Uterus (tissue), 4 donors: Measurements from ENCODE around the gene SHISA9. TPM values are rescaled to one million over a fixed set of nuclear protein-coding genes. Genes with fewer than 3 reads are reported as not detected.

ENCODE experiments used
- DNase-seq, 2 donors: peaks; one replicate each; pipeline ENCODE4 v3.0.0-alpha.2; 2019 to 2020
- H3K27ac ChIP-seq, 2 donors: fragments of 200-600 bp; sonication (generic); 1 replicate in 1 of 2; 2 replicates in 1 of 2; pipeline ENCODE4 v1.5.1; 2016 to 2018
- H3K27me3 ChIP-seq, 2 donors: fragments of 200-600 bp; sonication (generic); one replicate each; pipeline ENCODE4 v1.5.1; 2018 to 2019; ENCODE audit warnings: control low read depth in 1 of 2
- H3K36me3 ChIP-seq, 2 donors: fragments of 200-600 bp; sonication (generic); one replicate each; pipeline ENCODE4 v1.5.1; 2019; ENCODE audit warnings: control low read depth in 1 of 2
- H3K4me1 ChIP-seq, 2 donors: fragments of 200-600 bp; sonication (generic); one replicate each; pipeline ENCODE4 v1.5.1; 2018 to 2019; ENCODE audit warnings: control low read depth in 1 of 2
- H3K4me3 ChIP-seq, 2 donors: fragments of 200-600 bp; sonication (generic); 1 replicate in 1 of 2; 2 replicates in 1 of 2; pipeline ENCODE4 v1.5.1; 2018 to 2019; ENCODE audit warnings: mild to moderate bottlenecking in 1 of 2
- H3K9me3 ChIP-seq, 2 donors: fragments of 200-600 bp; sonication (generic); one replicate each; pipeline ENCODE4 v1.5.1; 2019; ENCODE audit warnings: control low read depth in 1 of 2
- CTCF ChIP-seq, 4 experiments: fragments of 200-600 bp in 2 of 4; fragments of 450-650 bp in 2 of 4; sonication (generic) in 2 of 4; IDR thresholded peaks; one replicate each; pipeline ENCODE4 v1.5.1; 2016 to 2019; ENCODE audit warnings: antibody characterized with exemption in 4 of 4, mild to moderate bottlenecking in 2 of 4, moderate library complexity in 1 of 4
- POLR2A ChIP-seq, 2 donors: fragments of 450-650 bp; IDR thresholded peaks; one replicate each; pipeline ENCODE4 v1.6.1; 2016; ENCODE audit warnings: antibody characterized with exemption in 2 of 2, mild to moderate bottlenecking in 1 of 2, moderate library complexity in 1 of 2
- intact Hi-C: fragments of 100-400 bp; cut with DNase I; formaldehyde crosslinking; loops from one replicate; pipeline ENCODE4 v1.15.1; 2023; ENCODE audit warnings: low total_unique reads
- total RNA-seq, 4 donors: library from RNA; depleted of rRNA in 3 of 4; stranded (reverse); fragments of >200 nt in 3 of 4; gene quantifications; one replicate each; pipeline versions ENCODE4 v1.1.0 to v1.2.4, GENCODE V29; 2014 to 2023
- donor health status: DM: yes; HTN: yes; CAD: no.

The SHISA9 gene
- total RNA-seq, 4 donors from 2014 or later = 0.27 TPM; not detected in 3

GRCh38 chr16:13194766-13195165 is 293.4 kb downstream of the SHISA9 start:
- no peak for TF ChIP-seq CTCF (IDR thresholded peaks at IDR 0.05)
- H3K36me3 ChIP-seq = no peaks in the 10 kb centered on the region
- no peak for DNase-seq
- H3K9me3 ChIP-seq = no peaks in the 10 kb centered on the region
- intact Hi-C loops = no loop called here
- H3K4me3 ChIP-seq = no peak overlapping the region
- no peak overlapping the region for H3K27ac ChIP-seq
- no peaks in the 10 kb centered on the region for H3K27me3 ChIP-seq
- H3K4me1 ChIP-seq = no peaks in the 10 kb centered on the region

GRCh38 chr16:13203725-13204124 is 302.3 kb downstream of the SHISA9 start:
- Histone ChIP-seq H3K27ac (no peak overlapping the region), H3K9me3 (no peaks in the 10 kb centered on the region), H3K27me3 (no peaks in the 10 kb centered on the region), H3K4me1 (no peaks in the 10 kb centered on the region), H3K4me3 (no peak overlapping the region), H3K36me3 (no peaks in the 10 kb centered on the region)
- intact Hi-C loops = no loop called here
- no peak for DNase-seq
- TF ChIP-seq CTCF (IDR thresholded peaks at IDR 0.05) = no peak
- no peak for TF ChIP-seq POLR2A (IDR thresholded peaks at IDR 0.05)

GRCh38 chr16:13205352-13205751 is 304.0 kb downstream of the SHISA9 start:
- no peaks in the 10 kb centered on the region for H3K36me3 ChIP-seq
- H3K27ac ChIP-seq = no peak overlapping the region
- TF ChIP-seq POLR2A (IDR thresholded peaks at IDR 0.05) (no peak), CTCF (IDR thresholded peaks at IDR 0.05) (no peak)
- no peak overlapping the region for H3K4me3 ChIP-seq
- no peaks in the 10 kb centered on the region for H3K4me1 ChIP-seq
- intact Hi-C loops = no loop called here
- DNase-seq = no peak
- no peaks in the 10 kb centered on the region for H3K27me3 ChIP-seq
- no peaks in the 10 kb centered on the region for H3K9me3 ChIP-seq

- no peak for TF ChIP-seq POLR2A (IDR thresholded peaks at IDR 0.05)
- Histone ChIP-seq H3K4me1 (no peaks in the 10 kb centered on the region), H3K9me3 (no peaks in the 10 kb centered on the region), H3K36me3 (no peaks in the 10 kb centered on the region), H3K27ac (no peak overlapping the region), H3K4me3 (no peak overlapping the region), H3K27me3 (no peaks in the 10 kb centered on the region)
- intact Hi-C loops = no loop called here
- DNase-seq = no peak
These were observed 305.2 kb downstream of the SHISA9 start for GRCh38 chr16:13206606-13207005.

- intact Hi-C loops = no loop called here
- H3K27me3 ChIP-seq = no peaks in the 10 kb centered on the region
- no peak overlapping the region for H3K4me3 ChIP-seq
- no peaks in the 10 kb centered on the region for H3K4me1 ChIP-seq
- H3K36me3 ChIP-seq = no peaks in the 10 kb centered on the region
- TF ChIP-seq POLR2A (IDR thresholded peaks at IDR 0.05) = no peak
- TF ChIP-seq CTCF (IDR thresholded peaks at IDR 0.05) = no peak
- no peak overlapping the region for H3K27ac ChIP-seq
- no peaks in the 10 kb centered on the region for H3K9me3 ChIP-seq
- DNase-seq = no peak
These were observed 305.8 kb downstream of the SHISA9 start for GRCh38 chr16:13207151-13207550.

- no peak for DNase-seq
- no peak for TF ChIP-seq CTCF (IDR thresholded peaks at IDR 0.05)
- no peak for TF ChIP-seq POLR2A (IDR thresholded peaks at IDR 0.05)
- H3K4me3 ChIP-seq = no peak overlapping the region
- H3K36me3 ChIP-seq = no peaks in the 10 kb centered on the region
- no peaks in the 10 kb centered on the region for H3K9me3 ChIP-seq
- intact Hi-C loops = no loop called here
- no peaks in the 10 kb centered on the region for H3K4me1 ChIP-seq
- no peak overlapping the region for H3K27ac ChIP-seq
- no peaks in the 10 kb centered on the region for H3K27me3 ChIP-seq
These were observed 322.3 kb downstream of the SHISA9 start for GRCh38 chr16:13223666-13224065.
